Right cardiac atrium (tissue), 5 donors: Measurements from ENCODE around the gene AGR3. TPM values are rescaled to one million over a fixed set of nuclear protein-coding genes. Genes with fewer than 3 reads are reported as not detected.

Source experiments
- ATAC-seq, 2 donors: fragments of 200-7000 bp; cut with Tn5 transposase; one replicate each; pipeline versions ENCODE4 v1.8.0 to v1.9.1; 2020; ENCODE audit warnings: moderate library complexity in 2 of 2, mild to moderate bottlenecking in 1 of 2
- DNase-seq, 3 donors: peaks; one replicate each; pipeline ENCODE4 v3.0.0-alpha.2; 2020
- H3K27ac ChIP-seq: one replicate; pipeline ENCODE4 v1.5.1; 2013; ENCODE audit warnings: mild to moderate bottlenecking, low read length, control low read depth, moderate library complexity
- H3K27me3 ChIP-seq: one replicate; pipeline ENCODE4 v1.6.1; 2013; ENCODE audit not compliant: control insufficient read depth, insufficient read depth
- H3K4me1 ChIP-seq: one replicate; pipeline ENCODE4 v1.6.1; 2013; ENCODE audit warnings: low read length; ENCODE audit not compliant: control insufficient read depth, insufficient read depth
- H3K4me3 ChIP-seq: one replicate; pipeline ENCODE4 v1.5.1; 2013; ENCODE audit warnings: low read length, control low read depth
- H3K9me3 ChIP-seq: one replicate; pipeline ENCODE4 v1.6.1; 2013; ENCODE audit warnings: low read length; ENCODE audit not compliant: control insufficient read depth
- WGBS: extraction: QIAGEN DNeasy Blood & Tissue Kit; methylation state at CpG from one replicate; pipeline ENCODE4 v1.1.7; 2013; 5-methylcytosine and 5-hydroxymethylcytosine counted together
- intact Hi-C, 4 donors: fragments of 100-400 bp; cut with DNase I; formaldehyde crosslinking; loops; one replicate each; pipeline versions ENCODE4 v1.11.0 to v1.14.0; 2022 to 2023
- polyA plus RNA-seq: library from polyadenylated mRNA; stranded (reverse); fragments of 200-250 nt; gene quantifications from one replicate; pipeline ENCODE4 v1.2.3, GENCODE V29; 2013
- total RNA-seq, 4 donors: library from RNA; stranded (reverse); fragmentation: NEBNext Ultra II Directional; extraction: Animal tissue kit (Norgen Biotek cat#: 25700); gene quantifications; one replicate each; pipeline ENCODE4 v1.2.1, GENCODE V29; 2021
- donor health status: healthy with polysubstance abuse.
- donor health status: DM: no; HTN: yes; CAD: no.
- donor health status: DM: no; HTN: no; CAD: no.
- donor health status: DM: no; HTN: yes; CAD: no; lungs with severe emphysema.
- donor health status: DM: yes; HTN: yes; CAD: no.

AGR3 gene
- total and polyA plus RNA-seq, 5 donors: not detected

DNA sequence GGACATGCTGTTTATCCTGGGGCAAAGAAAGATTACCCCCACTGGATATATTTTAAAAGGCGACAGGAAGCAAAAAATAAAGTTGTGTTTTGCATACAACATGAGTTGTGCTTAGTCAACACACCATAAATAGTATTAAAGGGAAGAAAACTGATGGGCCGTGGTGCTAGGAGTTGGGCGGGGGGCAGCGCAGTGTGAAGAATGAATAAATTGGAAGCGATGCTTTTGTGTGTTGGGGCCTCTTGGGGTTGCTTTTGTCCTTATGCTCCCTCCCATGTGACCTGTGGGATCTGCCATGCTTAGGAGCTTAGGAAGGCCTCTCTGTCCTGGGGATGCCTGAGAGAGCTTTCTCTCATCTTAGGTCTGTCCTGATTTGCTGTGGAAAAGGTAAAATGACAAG is 35.0 kb upstream of the AGR3 start:
- intact Hi-C loops: loop anchor here (5.0 to 10.0 kb wide), 4 partner anchors 112 to 222 kb away; partner anchors contain the start of gene AGR2 (in 4 of the 4)
- Histone ChIP-seq H3K4me3 (no peak overlapping the region), H3K27ac (no peak overlapping the region), H3K4me1 (no peaks in the 10 kb centered on the region), H3K27me3 (no peaks in the 10 kb centered on the region), H3K9me3 (no peaks in the 10 kb centered on the region)
- ATAC-seq (no peak), DNase-seq (no peak)
- 97% methylated on average over 5 of the region's 5 CpGs for WGBS

DNA sequence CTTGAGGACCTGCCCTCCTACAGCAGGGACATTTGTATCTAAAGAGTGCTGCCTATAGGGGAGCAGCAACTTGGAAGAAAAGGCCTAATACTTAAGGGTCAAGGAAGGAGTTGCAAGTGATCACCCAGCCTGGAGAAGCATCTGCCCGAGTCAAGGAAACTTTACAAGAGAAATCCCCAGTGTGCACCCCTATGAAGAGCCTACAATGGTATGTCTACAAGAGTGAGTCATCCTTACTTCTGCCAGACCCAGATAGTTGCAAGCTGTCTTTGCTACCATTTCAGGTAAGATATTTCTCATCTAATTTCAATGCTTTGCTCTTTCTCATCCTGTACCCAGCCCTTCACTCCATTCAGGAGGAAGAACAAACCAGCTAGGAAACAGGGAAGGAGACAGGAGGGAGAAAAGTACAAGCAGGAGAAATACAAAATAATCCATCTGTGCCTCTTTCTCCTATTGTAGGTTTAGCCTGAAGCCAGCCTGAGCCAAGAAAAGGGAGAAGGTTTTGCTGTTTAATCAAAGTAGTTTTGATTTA is 34.4 kb upstream of the AGR3 start:
- Histone ChIP-seq H3K27ac (no peak overlapping the region), H3K9me3 (no peaks in the 10 kb centered on the region), H3K4me3 (no peak overlapping the region), H3K4me1 (no peaks in the 10 kb centered on the region), H3K27me3 (no peaks in the 10 kb centered on the region)
- WGBS: 80% methylated on average over 1 of the region's 1 CpG
- DNase-seq (no peak), ATAC-seq (no peak)
- intact Hi-C loops: loop anchor here (5.0 to 10.0 kb wide), 4 partner anchors 111 to 221 kb away; partner anchors contain the start of gene AGR2 (in 4 of the 4)

DNA sequence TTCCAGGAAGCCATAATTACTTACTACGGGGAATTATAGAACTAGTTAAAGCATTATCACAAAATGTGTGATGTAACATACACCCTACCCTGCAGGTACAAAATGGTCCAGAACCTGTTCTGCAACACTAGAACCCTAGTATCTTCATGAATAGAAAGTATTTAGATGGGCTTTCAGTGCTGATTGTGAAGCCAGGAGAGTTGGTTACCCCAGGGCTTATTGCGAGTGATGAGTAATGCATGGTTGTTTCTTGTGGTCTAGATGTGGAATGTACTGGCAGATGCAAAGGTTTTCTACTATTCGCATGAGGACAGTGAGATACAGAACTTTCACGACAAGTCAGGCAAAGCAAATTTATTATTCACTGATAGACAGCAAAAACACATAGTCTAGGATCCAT is 33.6 kb upstream of the AGR3 start:
- DNase-seq (no peak), ATAC-seq (no peak)
- no peaks in the 10 kb centered on the region for H3K9me3 ChIP-seq
- H3K27me3 ChIP-seq: no peaks in the 10 kb centered on the region
- intact Hi-C loops: loop anchor here (5.0 to 10.0 kb wide), 4 partner anchors 111 to 221 kb away; partner anchors contain the start of gene AGR2 (in 4 of the 4)
- no peak overlapping the region for H3K4me3 ChIP-seq
- no peaks in the 10 kb centered on the region for H3K4me1 ChIP-seq
- WGBS: 95% methylated on average over 4 of the region's 4 CpGs
- H3K27ac ChIP-seq: no peak overlapping the region

DNA sequence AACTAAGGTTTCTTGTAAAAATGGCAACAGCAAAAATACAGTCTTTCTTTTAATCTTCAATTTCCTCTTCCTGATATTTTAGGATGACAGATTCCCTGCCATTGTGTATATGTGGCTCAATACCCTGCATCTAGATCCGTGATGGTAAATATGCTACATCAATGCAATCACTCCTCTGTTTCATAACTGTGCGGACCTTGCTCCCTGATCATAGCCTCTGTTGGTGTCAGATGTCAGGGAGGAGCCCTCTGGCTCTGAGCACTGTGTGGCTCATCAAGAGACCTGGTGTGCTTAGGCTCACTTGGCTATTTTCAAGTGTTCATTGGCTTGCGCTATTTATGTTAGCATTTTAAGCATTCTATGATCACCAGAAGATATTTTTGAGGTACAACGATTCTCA is 33.0 kb upstream of the AGR3 start:
- intact Hi-C loops: loop anchor here (5.0 to 10.0 kb wide), 4 partner anchors 110 to 220 kb away; partner anchors contain the start of gene AGR2 (in 4 of the 4)
- Histone ChIP-seq H3K27ac (no peak overlapping the region), H3K4me1 (no peaks in the 10 kb centered on the region), H3K4me3 (no peak overlapping the region), H3K9me3 (no peaks in the 10 kb centered on the region), H3K27me3 (no peaks in the 10 kb centered on the region)
- DNase-seq: no peak
- 90% methylated on average over 4 of the region's 4 CpGs for WGBS
- ATAC-seq: no peak

DNA sequence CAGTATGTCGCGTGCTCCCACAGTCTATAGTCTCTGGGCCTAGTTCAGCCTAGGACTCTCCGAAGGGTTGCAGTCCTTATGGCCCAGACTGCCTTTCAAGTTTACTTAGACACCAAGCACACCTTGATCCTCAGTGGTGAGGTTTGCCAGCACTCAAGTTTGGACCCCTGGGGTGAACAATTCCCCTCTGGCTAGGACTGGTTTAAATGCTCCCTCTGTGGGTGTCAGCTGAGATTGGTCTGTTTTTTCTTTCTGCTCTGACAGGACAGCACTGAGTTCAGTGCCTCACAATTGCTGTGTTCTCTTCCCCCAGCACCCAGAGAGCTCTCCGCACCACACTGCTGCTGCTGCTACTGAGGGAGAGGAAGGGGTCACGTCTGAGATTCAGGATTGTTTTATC is 31.9 kb upstream of the AGR3 start:
- no peak for ATAC-seq
- 86% methylated on average over 5 of the region's 5 CpGs for WGBS
- H3K9me3 ChIP-seq: no peaks in the 10 kb centered on the region
- no peak for DNase-seq
- no peaks in the 10 kb centered on the region for H3K4me1 ChIP-seq
- no peak overlapping the region for H3K4me3 ChIP-seq
- no peak overlapping the region for H3K27ac ChIP-seq
- H3K27me3 ChIP-seq: no peaks in the 10 kb centered on the region
- intact Hi-C loops: loop anchor here in 3 of 4 donors (10.0 kb wide), 2 partner anchors 109 to 219 kb away; partner anchors contain the start of gene AGR2 (in 2 of the 3)

DNA sequence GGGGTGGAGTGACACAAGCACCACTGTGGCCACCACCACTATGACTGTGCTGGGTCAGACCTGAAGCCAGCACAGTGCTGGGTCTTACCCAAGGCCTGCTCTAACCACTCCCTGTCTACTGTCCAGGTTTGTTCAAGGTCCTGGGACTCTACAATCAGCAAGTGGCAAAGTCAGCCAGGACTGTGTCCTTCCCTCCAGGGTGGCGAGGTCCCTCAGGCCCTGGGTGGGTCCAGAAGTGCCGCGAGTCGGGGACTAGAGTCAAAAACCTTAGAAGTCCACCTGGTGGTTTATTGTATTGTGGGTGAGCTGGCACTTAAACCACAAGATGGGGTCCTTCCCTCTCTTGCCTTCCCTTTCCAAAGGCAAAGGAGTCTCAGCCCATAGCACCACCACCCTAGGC is 30.8 kb upstream of the AGR3 start:
- Histone ChIP-seq H3K27ac (no peak overlapping the region), H3K4me3 (no peak overlapping the region), H3K27me3 (no peaks in the 10 kb centered on the region), H3K4me1 (no peaks in the 10 kb centered on the region), H3K9me3 (no peaks in the 10 kb centered on the region)
- ATAC-seq (no peak), DNase-seq (no peak)
- 99% methylated on average over 4 of the region's 4 CpGs for WGBS
- intact Hi-C loops: loop anchor here in 3 of 4 donors (10.0 kb wide), 2 partner anchors 108 to 218 kb away; partner anchors contain the start of gene AGR2 (in 2 of the 3)

DNA sequence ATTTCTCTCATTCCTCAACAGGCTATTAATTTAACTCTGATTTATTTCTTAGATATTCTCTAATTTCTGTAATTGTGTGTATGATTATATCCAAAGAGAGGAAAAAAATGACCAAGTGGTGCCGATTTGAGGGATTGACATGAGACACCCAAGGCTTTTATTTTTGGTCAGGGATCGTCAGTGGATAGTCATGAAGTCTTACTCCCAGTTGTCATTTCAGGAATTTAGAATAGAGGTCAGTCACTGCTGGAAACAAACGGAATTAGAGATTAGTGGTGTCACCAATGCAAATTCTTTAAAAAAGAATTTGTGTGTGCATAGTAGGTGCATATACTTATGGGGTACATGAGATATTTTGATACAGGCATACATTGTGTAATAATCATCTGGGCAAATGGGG is 26.8 kb upstream of the AGR3 start:
- Histone ChIP-seq H3K4me3 (no peak overlapping the region), H3K4me1 (no peaks in the 10 kb centered on the region), H3K9me3 (no peaks in the 10 kb centered on the region), H3K27ac (no peak overlapping the region), H3K27me3 (no peaks in the 10 kb centered on the region)
- intact Hi-C loops: no loop called here
- no peak for ATAC-seq
- WGBS: 64% methylated on average over 3 of the region's 3 CpGs
- DNase-seq: no peak

DNA sequence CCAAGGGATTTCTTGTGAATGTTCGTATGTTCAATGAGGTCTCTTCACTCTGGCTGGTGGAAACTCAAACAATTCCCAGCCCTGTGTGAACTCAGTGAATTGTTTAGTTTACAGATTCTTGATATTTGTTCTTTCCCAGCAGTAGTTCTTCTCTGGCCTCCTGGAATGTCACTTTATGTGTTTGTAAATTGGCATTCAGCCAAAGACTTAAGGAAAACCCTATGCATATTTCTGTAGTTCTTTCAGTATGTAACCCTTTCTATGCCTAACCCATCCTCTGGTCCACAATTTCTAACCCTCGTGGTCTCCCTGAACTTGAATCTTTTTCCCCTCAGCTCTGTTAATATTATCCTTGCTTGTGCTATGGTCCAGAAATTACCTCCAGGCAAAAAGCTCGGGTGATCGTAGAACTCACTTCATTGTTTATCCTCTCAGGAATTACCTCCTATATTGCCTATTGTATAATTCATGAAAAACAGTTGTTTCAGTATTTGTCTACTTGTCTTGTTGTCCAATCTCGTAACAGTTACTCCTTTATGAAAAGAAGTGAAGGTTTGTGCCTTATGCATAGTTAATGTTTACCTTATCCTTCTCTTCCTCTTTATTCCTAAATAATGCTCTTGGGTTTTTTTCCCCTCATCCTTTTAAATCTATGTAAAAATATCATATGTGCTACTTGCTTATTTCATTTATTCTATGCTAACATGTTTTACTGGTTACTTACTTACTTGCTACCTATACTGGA is 23.7 kb upstream of the AGR3 start:
- no peak for ATAC-seq
- Histone ChIP-seq H3K4me3 (no peak overlapping the region), H3K4me1 (no peaks in the 10 kb centered on the region), H3K27me3 (no peaks in the 10 kb centered on the region), H3K9me3 (no peaks in the 10 kb centered on the region), H3K27ac (no peak overlapping the region)
- WGBS: 83% methylated on average over 5 of the region's 5 CpGs
- intact Hi-C loops: no loop called here
- no peak for DNase-seq

DNA sequence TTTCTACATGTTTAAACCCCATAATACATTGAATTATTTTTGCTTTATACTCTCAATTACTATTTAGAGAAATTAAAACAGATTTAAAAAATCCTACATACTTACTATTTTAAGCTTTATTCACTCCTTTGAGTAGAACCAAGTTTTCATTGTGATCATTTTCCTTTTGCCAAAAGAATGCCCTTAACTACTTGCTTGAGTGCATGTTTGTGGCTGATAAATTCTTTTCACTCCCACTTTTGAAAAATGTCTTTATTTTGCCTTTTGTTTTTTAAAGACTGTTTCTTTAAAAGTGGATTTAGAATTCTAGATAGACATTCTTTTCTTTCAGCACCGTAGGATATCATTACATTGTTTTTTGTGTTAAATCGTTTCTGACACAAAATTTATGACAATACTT is 22.3 kb upstream of the AGR3 start:
- intact Hi-C loops: no loop called here
- 61% methylated on average over 2 of the region's 2 CpGs for WGBS
- H3K4me3 ChIP-seq: no peak overlapping the region
- no peaks in the 10 kb centered on the region for H3K27me3 ChIP-seq
- no peak for ATAC-seq
- no peak overlapping the region for H3K27ac ChIP-seq
- no peaks in the 10 kb centered on the region for H3K9me3 ChIP-seq
- no peaks in the 10 kb centered on the region for H3K4me1 ChIP-seq
- DNase-seq: no peak

DNA sequence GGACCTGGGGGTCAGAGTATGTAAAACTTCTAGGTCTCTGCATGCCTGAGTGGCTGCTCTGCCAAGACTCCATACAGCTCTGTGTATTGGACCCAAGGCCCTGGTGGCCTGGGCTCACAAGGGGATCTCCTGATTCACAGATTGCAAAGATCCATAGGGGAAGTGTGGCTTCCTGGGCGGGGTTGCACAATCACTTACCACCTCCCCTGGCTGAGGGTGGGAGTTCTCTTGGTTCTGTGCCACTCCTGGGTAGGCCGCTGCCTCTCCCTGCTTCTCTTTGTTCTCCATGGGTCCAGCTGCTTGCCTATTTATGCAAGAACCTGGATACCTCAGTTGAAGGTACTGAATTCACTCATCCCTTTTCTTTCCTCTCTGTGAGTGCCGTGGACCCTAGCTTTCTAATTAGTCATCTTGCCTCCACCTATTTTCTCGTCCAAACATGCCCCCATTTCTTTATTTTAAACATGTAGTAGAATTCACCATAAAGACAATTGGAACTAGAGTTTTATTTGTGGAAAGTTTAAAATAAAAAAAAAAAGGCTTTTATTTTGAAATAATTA is 18.5 kb upstream of the AGR3 start:
- Histone ChIP-seq H3K4me1 (no peaks in the 10 kb centered on the region), H3K27ac (no peak overlapping the region), H3K27me3 (no peaks in the 10 kb centered on the region), H3K4me3 (no peak overlapping the region), H3K9me3 (no peaks in the 10 kb centered on the region)
- DNase-seq: no peak
- 91% methylated on average over 4 of the region's 4 CpGs for WGBS
- intact Hi-C loops: no loop called here
- no peak for ATAC-seq

DNA sequence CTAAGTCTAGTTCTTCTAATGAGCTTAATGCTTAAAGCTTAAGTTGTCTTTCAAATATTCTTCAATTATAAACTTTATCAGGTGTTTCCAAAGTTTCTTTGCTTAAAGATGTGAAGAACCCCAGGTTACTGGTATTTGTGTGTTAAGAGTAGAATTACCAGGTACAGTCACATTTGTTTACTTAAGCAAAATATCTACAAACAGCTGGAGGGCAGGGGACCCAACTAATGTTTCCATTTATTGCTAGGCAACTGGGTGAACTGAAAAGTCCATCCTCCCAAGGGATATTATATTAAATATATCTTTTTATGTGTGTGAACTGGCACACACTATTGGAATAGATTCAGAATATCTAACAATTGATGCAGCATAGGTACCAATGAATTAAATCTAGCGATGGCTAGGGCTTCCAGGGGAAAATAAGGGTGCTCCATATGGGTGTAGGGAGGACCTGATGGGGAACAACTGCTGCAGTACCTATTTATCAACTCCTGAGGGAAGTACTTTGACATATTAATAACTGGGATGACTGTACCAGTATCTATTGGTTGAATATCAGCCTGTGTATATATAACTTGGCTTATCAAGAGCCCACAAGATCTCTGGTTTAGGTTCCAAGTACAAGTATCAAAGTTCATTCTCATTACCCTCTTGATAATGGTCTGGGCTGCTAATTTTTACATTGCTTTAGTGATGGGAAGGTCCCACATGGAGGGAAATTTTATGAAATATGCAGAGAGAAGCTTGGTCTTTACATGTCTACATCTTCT is 10.3 kb upstream of the AGR3 start:
- DNase-seq (no peak), ATAC-seq (no peak)
- Histone ChIP-seq H3K4me3 (no peak overlapping the region), H3K9me3 (no peaks in the 10 kb centered on the region), H3K4me1 (no peaks in the 10 kb centered on the region), H3K27ac (no peak overlapping the region), H3K27me3 (no peaks in the 10 kb centered on the region)
- 87% methylated on average over 1 of the region's 1 CpG for WGBS
- intact Hi-C loops: no loop called here
